Measurements from ENCODE around the gene PDE9A.

The PDE9A gene

GRCh38 chr21:42680429-42680828 is 27.0 kb downstream of the PDE9A start:
- Histone ChIP-seq H3K27me3 (ENCODE audit: control insufficient read depth, insufficient read depth, low read length) (no peaks in the 10 kb centered on the region), H3K36me3 (ENCODE audit: control insufficient read depth, insufficient read depth, low read length) (peaks cover 7% of the 10 kb centered on the region; the same call in 1 of the 2 replicates), H3K9me3 (ENCODE audit: control insufficient read depth, insufficient read depth, low read length) (no peaks in the 10 kb centered on the region), H3K27ac (ENCODE audit: low read length) (no peak overlapping the region), H3K4me3 (ENCODE audit: low read length) (no peak overlapping the region), H3K4me1 (ENCODE audit: control insufficient read depth, insufficient read depth, low read length) (peaks cover 2% of the 10 kb centered on the region; the same call in 1 of the 2 replicates)
- no peak for DNase-seq (ENCODE audit: low read depth, low spot score)
- WGBS (ENCODE audit: insufficient coverage, insufficient read length), result no CpG with 5 or more reads among the region's 11 CpGs

DNA sequence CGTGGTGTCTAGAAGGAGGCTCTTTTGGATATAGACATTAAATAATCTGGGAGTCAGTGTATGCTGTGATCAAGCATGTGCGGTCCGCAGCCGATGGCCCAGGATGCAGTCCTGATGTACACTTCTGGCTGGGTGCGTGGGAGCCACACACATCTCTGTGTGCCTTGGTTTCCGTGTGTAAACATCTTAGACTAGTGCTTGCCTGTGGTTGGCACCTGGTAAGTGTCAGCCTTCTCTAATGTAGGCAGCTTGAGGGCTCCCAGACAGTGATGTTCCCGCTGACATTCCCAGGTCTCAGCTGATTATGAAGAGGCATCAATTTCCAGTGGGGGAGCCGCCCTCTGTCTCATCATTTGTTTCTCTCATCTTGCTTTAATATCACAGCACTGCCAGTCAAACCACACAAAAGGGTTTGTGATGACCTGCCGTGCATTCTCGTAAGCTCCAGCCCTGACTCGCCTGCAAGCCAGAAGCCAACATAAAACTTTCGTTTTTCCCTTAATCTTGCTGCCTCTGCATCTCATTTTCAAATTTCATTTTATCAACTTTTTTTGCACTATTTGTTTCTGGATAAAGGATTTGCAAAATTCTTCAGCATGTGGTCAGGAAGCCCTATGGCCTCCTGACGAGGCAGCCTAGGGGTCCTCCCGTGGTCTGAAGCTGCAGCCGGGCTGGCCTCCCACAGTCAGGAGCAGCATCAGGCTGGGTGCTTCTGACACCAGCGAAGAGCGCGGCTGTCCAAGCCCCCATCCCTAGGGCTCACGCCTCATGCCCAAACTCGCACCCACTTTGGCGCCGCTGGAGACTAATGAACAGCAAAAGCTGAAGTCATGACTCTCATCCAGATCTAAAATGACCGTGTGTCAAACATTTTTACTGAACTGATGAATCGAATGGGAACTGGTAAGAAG is 28.1 kb downstream of the PDE9A start:
- H3K4me3 ChIP-seq (ENCODE audit: low read length), result no peak overlapping the region
- no peaks in the 10 kb centered on the region for H3K27me3 ChIP-seq (ENCODE audit: control insufficient read depth, insufficient read depth, low read length)
- no peaks in the 10 kb centered on the region for H3K9me3 ChIP-seq (ENCODE audit: control insufficient read depth, insufficient read depth, low read length)
- WGBS (ENCODE audit: insufficient coverage, insufficient read length), result 100% methylated on average over 1 of the region's 24 CpGs
- H3K4me1 ChIP-seq (ENCODE audit: control insufficient read depth, insufficient read depth, low read length), result peaks cover 2% of the 10 kb centered on the region; the same call in 1 of the 2 replicates
- H3K27ac ChIP-seq (ENCODE audit: low read length), result no peak overlapping the region
- H3K36me3 ChIP-seq (ENCODE audit: control insufficient read depth, insufficient read depth, low read length), result peaks cover 12% of the 10 kb centered on the region; the same call in 1 of the 2 replicates
- DNase-seq (ENCODE audit: low read depth, low spot score), result no peak

GRCh38 chr21:42682661-42683210 is 29.3 kb downstream of the PDE9A start:
- no peak for DNase-seq (ENCODE audit: low read depth, low spot score)
- no peak overlapping the region for H3K4me3 ChIP-seq (ENCODE audit: low read length)

GRCh38 chr21:42683371-42684108 is 30.1 kb downstream of the PDE9A start:
- no peak for DNase-seq (ENCODE audit: low read depth, low spot score)
- Histone ChIP-seq H3K27ac (ENCODE audit: low read length) (no peak overlapping the region), H3K4me1 (ENCODE audit: control insufficient read depth, insufficient read depth, low read length) (no peaks in the 10 kb centered on the region), H3K36me3 (ENCODE audit: control insufficient read depth, insufficient read depth, low read length) (peaks cover 16% of the 10 kb centered on the region; the same call in 1 of the 2 replicates), H3K27me3 (ENCODE audit: control insufficient read depth, insufficient read depth, low read length) (no peaks in the 10 kb centered on the region), H3K4me3 (ENCODE audit: low read length) (no peak overlapping the region), H3K9me3 (ENCODE audit: control insufficient read depth, insufficient read depth, low read length) (no peaks in the 10 kb centered on the region)
- no CpG with 5 or more reads among the region's 19 CpGs for WGBS (ENCODE audit: insufficient coverage, insufficient read length)

More at GRCh38 chr21:42682661-42683210, 29.3 kb downstream of the PDE9A start:
- WGBS (ENCODE audit: insufficient coverage, insufficient read length), result no CpG with 5 or more reads among the region's 15 CpGs
- Histone ChIP-seq H3K4me1 (ENCODE audit: control insufficient read depth, insufficient read depth, low read length) (no peaks in the 10 kb centered on the region), H3K36me3 (ENCODE audit: control insufficient read depth, insufficient read depth, low read length) (peaks cover 14% of the 10 kb centered on the region; the same call in 1 of the 2 replicates), H3K9me3 (ENCODE audit: control insufficient read depth, insufficient read depth, low read length) (no peaks in the 10 kb centered on the region), H3K27me3 (ENCODE audit: control insufficient read depth, insufficient read depth, low read length) (no peaks in the 10 kb centered on the region), H3K27ac (ENCODE audit: low read length) (no peak overlapping the region)

DNA sequence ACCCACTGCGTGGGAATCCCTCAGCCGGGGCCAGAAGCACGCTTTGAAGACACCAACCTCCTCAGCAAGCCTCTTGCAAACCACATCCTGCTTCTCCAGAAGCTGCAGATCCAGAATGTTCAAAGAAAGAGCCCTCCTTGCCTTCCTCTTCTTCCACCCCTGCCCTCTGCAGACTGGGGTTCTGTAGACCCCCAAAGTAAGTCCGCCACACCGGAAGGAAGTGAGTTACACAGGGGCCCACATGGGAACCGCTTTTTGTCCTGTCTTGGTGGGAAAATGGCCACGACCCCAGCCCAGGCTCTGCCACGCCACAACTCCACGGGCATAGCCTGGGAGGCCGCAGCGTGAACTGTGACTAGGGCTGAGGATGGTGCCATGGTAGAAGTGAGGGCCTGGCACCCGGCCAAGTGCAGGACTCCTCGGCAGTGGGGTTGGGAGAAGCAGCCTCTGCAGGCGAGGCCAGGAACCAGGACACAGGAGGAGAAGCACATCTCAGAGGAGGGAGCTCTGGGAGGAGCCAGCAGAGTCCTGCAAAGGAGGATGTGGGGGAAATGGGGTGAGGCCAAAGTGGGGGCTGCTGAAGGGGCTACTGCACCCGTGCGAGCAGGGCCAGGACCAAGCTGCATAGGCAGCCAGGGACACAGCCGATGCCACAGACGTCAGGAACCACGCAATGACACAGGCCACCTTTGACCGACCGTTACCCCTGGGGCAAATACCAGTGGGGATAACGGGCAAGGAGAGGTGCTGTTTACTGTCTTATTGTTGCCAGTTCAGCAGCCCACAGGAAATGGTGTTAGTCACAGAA is 30.9 kb downstream of the PDE9A start:
- no peaks in the 10 kb centered on the region for H3K27me3 ChIP-seq (ENCODE audit: control insufficient read depth, insufficient read depth, low read length)
- no peaks in the 10 kb centered on the region for H3K4me1 ChIP-seq (ENCODE audit: control insufficient read depth, insufficient read depth, low read length)
- H3K9me3 ChIP-seq (ENCODE audit: control insufficient read depth, insufficient read depth, low read length), result no peaks in the 10 kb centered on the region
- WGBS (ENCODE audit: insufficient coverage, insufficient read length), result no CpG with 5 or more reads among the region's 22 CpGs
- H3K27ac ChIP-seq (ENCODE audit: low read length), result no peak overlapping the region
- H3K4me3 ChIP-seq (ENCODE audit: low read length), result no peak overlapping the region
- DNase-seq (ENCODE audit: low read depth, low spot score), result no peak
- peaks cover 19% of the 10 kb centered on the region; the same call in 1 of the 2 replicates for H3K36me3 ChIP-seq (ENCODE audit: control insufficient read depth, insufficient read depth, low read length)

DNA sequence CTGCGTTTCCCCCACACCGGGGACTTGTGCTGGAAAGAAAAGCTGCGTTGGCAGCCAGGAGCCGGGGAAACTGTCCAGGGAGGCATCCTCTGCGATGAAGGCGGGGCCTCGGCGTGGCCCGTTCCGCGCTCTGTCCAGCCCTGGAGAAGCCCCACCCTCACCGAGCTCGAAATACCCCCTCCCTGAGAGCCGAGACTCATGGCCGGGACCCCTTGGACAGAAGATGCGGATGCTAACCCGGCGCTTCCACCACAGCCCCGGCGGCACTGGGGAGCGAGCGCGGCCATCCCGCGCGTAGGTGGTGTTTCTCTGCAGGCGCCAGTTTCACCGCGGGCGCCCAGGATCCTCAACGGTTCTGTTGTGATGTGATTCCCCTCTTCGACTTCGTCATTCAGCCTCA is 31.6 kb downstream of the PDE9A start:
- Histone ChIP-seq H3K27me3 (ENCODE audit: control insufficient read depth, insufficient read depth, low read length) (no peaks in the 10 kb centered on the region), H3K4me1 (ENCODE audit: control insufficient read depth, insufficient read depth, low read length) (no peaks in the 10 kb centered on the region), H3K27ac (ENCODE audit: low read length) (no peak overlapping the region), H3K4me3 (ENCODE audit: low read length) (no peak overlapping the region), H3K36me3 (ENCODE audit: control insufficient read depth, insufficient read depth, low read length) (peaks cover 22% of the 10 kb centered on the region; the same call in 1 of the 2 replicates), H3K9me3 (ENCODE audit: control insufficient read depth, insufficient read depth, low read length) (no peaks in the 10 kb centered on the region)
- no peak for DNase-seq (ENCODE audit: low read depth, low spot score)
- WGBS (ENCODE audit: insufficient coverage, insufficient read length), result no CpG with 5 or more reads among the region's 33 CpGs

GRCh38 chr21:42685954-42686500 is 32.6 kb downstream of the PDE9A start:
- Histone ChIP-seq H3K4me3 (ENCODE audit: low read length) (no peak overlapping the region), H3K4me1 (ENCODE audit: control insufficient read depth, insufficient read depth, low read length) (no peaks in the 10 kb centered on the region), H3K27ac (ENCODE audit: low read length) (no peak overlapping the region), H3K36me3 (ENCODE audit: control insufficient read depth, insufficient read depth, low read length) (peaks cover 24% of the 10 kb centered on the region; the same call in 1 of the 2 replicates), H3K9me3 (ENCODE audit: control insufficient read depth, insufficient read depth, low read length) (no peaks in the 10 kb centered on the region), H3K27me3 (ENCODE audit: control insufficient read depth, insufficient read depth, low read length) (no peaks in the 10 kb centered on the region)
- no CpG with 5 or more reads among the region's 41 CpGs for WGBS (ENCODE audit: insufficient coverage, insufficient read length)
- no peak for DNase-seq (ENCODE audit: low read depth, low spot score)

DNA sequence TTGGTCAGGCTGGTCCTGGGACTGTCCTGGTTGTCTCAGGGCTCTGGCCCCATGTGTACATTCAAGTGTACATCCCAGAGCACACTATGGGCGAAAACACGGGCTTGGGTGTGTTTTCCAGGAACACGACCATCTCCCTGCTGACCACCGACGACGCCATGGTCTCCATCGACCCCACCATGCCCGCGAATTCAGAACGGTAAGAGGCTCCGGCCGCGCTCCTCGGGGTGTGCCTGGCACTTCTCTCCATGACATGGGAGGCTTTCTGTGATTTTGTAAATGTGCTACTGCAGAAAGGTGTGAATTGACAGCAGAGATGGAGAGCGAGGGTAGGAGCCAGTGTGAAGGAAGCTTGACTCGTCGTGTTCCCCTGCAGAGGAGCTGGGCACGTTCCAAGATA is 34.4 kb downstream of the PDE9A start:
- no peak overlapping the region for H3K4me3 ChIP-seq (ENCODE audit: low read length)
- no peaks in the 10 kb centered on the region for H3K27me3 ChIP-seq (ENCODE audit: control insufficient read depth, insufficient read depth, low read length)
- H3K36me3 ChIP-seq (ENCODE audit: control insufficient read depth, insufficient read depth, low read length), result peaks cover 28% of the 10 kb centered on the region; the same call in 1 of the 2 replicates
- no CpG with 5 or more reads among the region's 18 CpGs for WGBS (ENCODE audit: insufficient coverage, insufficient read length)
- no peak overlapping the region for H3K27ac ChIP-seq (ENCODE audit: low read length)
- no peaks in the 10 kb centered on the region for H3K4me1 ChIP-seq (ENCODE audit: control insufficient read depth, insufficient read depth, low read length)
- DNase-seq (ENCODE audit: low read depth, low spot score), result no peak
- no peaks in the 10 kb centered on the region for H3K9me3 ChIP-seq (ENCODE audit: control insufficient read depth, insufficient read depth, low read length)

GRCh38 chr21:42688226-42688840 is 34.9 kb downstream of the PDE9A start:
- Histone ChIP-seq H3K4me1 (ENCODE audit: control insufficient read depth, insufficient read depth, low read length) (no peaks in the 10 kb centered on the region), H3K36me3 (ENCODE audit: control insufficient read depth, insufficient read depth, low read length) (peaks cover 28% of the 10 kb centered on the region; the same call in 1 of the 2 replicates), H3K27ac (ENCODE audit: low read length) (no peak overlapping the region), H3K27me3 (ENCODE audit: control insufficient read depth, insufficient read depth, low read length) (no peaks in the 10 kb centered on the region), H3K4me3 (ENCODE audit: low read length) (no peak overlapping the region), H3K9me3 (ENCODE audit: control insufficient read depth, insufficient read depth, low read length) (no peaks in the 10 kb centered on the region)
- no peak for DNase-seq (ENCODE audit: low read depth, low spot score)
- WGBS (ENCODE audit: insufficient coverage, insufficient read length), result no CpG with 5 or more reads among the region's 16 CpGs

Measured in iPS DF 6.9 (cell line).